GM18498 (cell line): ENCODE results near the gene FHL1.

Experiments used
- ATAC-seq: cut with Tn5 transposase; IDR thresholded peaks from one replicate; pipeline ENCODE4 v1.9.1; 2021; ENCODE audit warnings: mild to moderate bottlenecking, moderate library complexity; ENCODE audit not compliant: unreplicated experiment

Gene FHL1

DNA sequence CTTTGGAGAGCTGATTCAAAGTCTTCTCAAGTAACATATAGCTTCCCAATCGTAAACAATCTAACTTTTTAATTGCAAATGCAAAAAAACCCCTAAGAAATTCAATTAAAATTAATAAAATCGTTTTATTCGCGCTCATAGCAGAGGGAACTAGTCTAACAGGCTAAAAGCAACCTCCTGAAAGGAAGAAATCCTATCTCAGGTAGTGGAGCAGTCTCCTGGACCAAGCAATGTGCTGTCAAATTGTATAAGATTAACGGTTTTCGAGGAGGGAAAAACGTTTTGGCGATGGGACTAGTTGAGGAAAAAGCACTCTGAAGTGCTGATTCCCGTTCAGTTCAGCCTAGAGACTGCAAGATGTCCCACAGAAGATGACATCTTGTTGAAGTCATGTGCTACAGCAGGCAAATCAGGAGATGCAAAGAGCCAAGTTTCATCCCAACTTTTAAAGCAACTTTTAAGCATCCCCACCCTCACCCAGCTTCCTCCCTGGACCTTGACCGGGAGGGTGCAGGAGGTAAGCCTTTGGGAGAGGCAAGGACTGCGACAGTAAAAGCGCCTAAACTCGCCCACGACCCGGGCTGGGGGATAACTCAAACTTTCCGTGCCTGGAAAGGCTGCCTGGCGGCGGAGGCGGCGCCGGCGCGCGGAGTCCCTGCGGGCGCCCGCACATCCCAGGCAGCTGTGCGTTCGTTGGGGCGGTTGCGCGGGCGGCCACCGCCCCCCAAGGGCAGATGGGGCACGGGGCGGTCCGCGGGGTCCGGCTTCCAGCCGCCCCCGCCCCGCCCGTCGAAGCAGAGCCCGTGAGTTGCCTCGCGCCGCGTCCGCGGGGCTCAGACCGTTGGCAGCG, 103.1 kb downstream of the FHL1 start:
- peak; percentile 34 for ATAC-seq

DNA sequence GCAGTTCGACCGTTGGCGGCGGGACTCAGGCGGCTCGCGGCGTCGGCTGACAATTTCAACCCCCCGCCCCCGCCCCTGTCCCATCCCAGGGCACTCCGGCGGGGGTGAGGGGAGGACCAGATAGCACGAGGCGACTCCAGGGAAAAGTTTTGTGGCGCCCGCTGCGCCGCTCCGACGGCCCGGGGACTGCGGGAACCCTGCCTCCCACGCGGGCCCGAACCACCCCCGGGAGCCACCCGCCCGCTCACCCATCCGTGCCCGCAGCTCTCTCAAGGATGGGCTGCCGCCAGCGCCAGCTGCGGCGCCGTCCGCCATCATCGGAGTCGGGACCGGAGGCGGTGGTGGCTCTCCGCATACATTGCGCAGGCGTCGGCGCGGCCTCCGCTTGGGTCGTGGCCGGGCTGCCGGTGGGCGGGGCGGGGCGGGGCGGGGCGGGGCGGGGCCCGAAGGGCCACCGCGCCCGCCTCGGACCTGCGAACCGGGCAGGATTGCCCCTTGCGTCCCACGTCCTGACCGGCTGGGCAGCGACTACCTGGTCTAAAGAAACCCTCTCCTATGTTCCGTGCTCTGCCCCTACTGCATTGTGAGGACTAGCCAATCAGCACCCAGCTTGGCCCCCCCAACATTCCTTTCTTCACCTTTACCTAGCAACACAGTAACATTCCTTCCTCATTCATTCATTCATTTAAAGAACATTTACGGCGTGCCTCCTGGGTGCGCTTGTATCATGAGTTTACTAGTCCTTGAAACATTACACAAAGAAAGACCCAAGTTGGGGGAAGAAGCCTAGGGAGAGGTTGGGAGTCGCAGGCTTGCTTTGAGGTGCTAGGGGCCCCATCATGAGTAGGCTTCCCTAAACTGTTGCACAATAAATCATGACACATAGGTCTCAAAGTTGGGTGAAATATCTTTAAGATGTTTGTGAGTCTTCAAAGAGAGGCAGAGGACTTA, 104.0 kb downstream of the FHL1 start, which contains the start of gene MAP7D3:
Gene MAP7D3 (minus strand): TSS at position 360 of the 951 bp plus-strand sequence. CDS start 42 bp downstream, at position 318.
- ATAC-seq: peak; percentile 92

DNA sequence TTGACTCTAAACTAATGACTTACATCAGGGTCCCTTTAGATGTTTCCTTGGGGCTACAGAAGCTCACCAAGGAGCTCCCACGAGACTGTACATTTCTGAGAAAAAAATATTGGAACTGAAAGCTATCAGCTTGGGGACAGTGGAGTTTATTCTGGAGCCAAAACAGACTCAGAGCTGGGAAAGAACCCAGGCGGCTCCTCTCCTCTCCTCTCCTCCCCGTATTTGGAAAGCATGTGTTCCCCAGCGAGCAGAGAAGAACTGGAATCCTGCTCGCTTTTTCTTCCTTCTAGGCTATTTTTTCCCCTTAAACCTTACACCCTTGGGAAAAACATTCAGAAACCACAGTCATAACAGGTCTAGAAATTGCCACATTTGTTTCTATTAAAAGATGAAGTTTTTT, 108.2 kb downstream of the FHL1 start:
- ATAC-seq: no peak

DNA sequence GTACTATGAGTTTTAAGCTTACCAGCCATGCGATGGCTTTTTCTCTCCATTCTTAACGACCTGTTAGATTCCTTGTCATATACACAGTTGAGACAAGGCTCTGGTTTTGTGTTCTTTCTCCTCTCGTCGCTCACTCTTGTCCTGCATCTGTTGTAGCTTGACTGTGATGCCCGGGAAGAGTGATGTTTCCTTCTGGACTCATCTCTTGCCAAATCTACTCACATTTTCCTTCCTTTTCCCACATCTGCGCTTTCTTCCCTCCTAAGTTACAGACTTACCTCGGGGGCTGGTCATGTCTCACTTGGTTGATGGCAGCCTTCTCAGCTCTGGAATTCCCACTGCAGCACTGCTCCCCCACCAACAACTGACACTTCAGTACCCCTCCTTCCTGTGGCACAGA, 108.7 kb downstream of the FHL1 start:
- no peak for ATAC-seq

DNA sequence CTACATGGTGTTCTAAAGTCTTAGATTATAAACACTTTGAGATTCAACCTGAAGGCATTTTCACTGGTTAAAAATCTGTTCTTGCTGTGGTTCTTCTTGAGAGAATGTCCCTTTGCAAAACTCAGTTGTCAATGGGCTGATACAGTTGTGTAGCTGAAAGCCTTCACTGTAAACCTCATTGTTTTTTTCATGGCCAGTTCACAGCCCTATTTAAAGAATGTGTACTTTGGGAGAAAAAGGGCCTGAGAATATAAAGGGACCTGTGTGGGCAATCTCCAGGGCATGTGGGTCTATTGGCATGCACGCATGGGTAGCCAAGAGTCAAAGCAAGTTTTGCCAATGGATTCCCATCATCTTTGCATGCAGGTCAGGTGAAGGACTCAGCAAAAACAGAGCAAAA, 111.6 kb downstream of the FHL1 start:
- no peak for ATAC-seq

DNA sequence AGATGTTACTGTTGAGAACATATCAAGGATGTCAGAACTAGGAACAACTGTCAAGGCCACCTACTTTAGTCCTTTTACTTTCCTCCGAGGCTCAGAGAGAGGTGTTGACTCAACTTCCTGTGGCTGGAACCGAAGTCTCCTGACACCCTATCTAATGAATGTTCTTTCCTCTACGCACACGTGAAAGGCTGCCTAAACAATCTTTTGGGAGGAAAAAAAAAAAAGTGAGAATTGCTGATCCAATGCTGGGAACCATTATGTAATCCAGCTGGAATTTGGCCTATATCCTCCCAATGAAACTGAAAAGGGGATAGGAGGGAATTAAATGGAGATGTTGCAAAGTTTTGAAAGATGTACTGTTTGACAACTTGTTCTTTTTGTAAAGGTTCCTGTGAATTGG, 112.2 kb downstream of the FHL1 start:
- ATAC-seq: no peak

DNA sequence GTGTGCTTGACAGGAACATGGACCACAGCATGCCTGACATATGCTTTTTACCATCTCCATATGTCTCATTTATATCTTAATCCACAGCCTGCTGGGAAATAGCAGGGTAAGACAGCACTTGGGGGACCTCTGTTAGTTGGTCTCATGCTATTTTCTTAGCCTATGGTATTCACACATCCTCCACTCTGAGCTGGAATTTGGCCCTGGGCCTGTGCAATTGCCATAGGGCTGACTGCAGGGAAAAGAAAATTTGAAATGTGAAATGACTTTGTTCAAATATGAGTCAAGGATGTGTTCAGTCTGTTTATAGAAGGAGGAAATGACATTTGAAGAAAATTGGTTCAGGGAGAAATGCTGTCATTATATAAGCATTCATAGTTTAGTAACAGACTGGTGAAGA, 113.4 kb downstream of the FHL1 start:
- ATAC-seq: no peak
